Activated CD4-positive, alpha-beta memory T cell treated with anti-CD3 and anti-CD28 coated beads for 36 hours (primary cell): Measurements from ENCODE around the gene SCN5A. TPM values are rescaled to one million over a fixed set of nuclear protein-coding genes. Genes with fewer than 3 reads are reported as not detected.

ENCODE experiments used
- CTCF ChIA-PET: fragments of 350-600 bp; sonication (Branson Sonifier 250); formaldehyde crosslinking; loops from one replicate; lab custom pipeline; 2021; ENCODE audit warnings: antibody characterized with exemption, inconsistent platforms; lab: Charles Lee
- POLR2A ChIA-PET: fragments of 350-600 bp; sonication (Branson Sonifier 250); formaldehyde crosslinking; loops from one replicate; lab custom pipeline; 2021; ENCODE audit warnings: antibody characterized with exemption; lab: Charles Lee
- DNase-seq: peaks from one replicate; pipeline ENCODE4 v3.0.0-alpha.2; 2020
- H3K27ac Mint-ChIP-seq: one replicate; pipeline ENCODE4 v1.8.0; 2021; ENCODE audit warnings: mixed read lengths
- H3K27me3 Mint-ChIP-seq: one replicate; pipeline ENCODE4 v1.8.0; 2021; ENCODE audit warnings: mixed read lengths
- H3K36me3 Mint-ChIP-seq: one replicate; pipeline ENCODE4 v1.8.0; 2021; ENCODE audit warnings: mixed read lengths
- H3K4me1 Mint-ChIP-seq: one replicate; pipeline ENCODE4 v1.8.0; 2021; ENCODE audit warnings: low read depth, mixed read lengths
- H3K4me3 Mint-ChIP-seq: one replicate; pipeline ENCODE4 v1.8.0; 2021; ENCODE audit warnings: mild to moderate bottlenecking, mixed read lengths
- H3K9me3 Mint-ChIP-seq: one replicate; pipeline ENCODE4 v1.8.0; 2021; ENCODE audit warnings: mixed read lengths
- intact Hi-C: fragments of 100-400 bp; cut with micrococcal nuclease; formaldehyde crosslinking; loops from one replicate; pipeline ENCODE4 v1.15.1; 2023
- total RNA-seq, 2 experiments: library from RNA; stranded (reverse); gene quantifications; one replicate each; pipeline ENCODE4 v1.2.3, GENCODE V29; 2021

Gene SCN5A
- total RNA-seq, 2 experiments from 2014 or later = 0.12 to 0.34 TPM

DNA sequence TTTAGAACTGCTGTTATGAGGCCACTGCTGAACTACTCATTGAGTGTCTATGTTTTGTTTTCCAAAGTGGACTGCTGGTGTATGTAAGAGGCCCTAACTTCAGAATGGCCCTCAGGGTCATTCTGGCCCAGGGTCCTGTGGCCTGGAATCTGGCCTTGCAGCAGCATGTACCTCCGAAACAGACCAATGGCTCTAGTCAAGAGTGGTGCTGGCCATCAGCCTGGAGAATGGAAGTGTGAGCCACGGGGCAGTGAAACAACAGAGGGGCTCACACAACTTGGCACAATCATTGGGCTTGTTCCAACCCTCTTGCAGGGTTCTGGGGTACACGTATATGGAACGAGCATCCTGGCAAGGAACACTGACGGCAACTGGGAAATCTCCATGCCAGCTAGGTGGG lies 40.5 kb downstream of the SCN5A start:
- H3K4me3 Mint-ChIP-seq = no peak overlapping the region

DNA sequence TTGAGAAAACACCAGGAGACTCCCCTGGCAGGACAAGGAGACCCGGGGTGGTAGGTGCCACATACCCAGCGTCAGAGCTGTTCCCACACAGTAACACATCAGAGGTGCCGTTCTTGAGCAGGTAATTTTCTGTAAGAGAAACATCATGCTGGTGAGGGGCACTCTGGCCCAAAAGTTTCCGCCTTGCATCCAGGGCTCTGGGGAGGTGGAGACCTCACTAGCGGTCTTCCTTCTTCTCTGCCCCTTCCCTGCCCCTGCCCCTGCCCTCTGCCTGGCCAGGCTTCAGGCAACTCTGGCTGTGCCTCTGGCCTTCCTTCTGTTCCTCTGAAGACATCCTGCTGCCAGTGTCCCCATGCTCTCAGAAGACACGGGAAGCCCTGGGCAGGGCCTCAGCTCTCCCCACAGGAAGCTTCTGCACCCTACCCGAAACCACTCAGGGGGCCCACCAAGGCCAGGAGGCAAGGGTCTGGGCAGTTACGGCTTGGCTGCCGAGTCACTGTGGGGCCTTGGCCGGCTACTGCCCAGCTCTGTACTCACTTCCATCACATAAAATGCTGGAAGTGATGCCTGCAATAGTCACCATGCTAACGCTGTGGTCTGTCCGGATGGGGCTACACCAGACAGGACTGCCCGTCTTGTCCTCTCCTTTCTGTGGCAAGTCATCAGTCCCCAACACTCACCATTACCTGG lies 41.3 kb downstream of the SCN5A start:
- no peaks in the 10 kb centered on the region for H3K4me1 Mint-ChIP-seq
- H3K27ac Mint-ChIP-seq = no peak overlapping the region
- H3K36me3 Mint-ChIP-seq = no peaks in the 10 kb centered on the region
- POLR2A ChIA-PET = no interaction called here
- CTCF ChIA-PET = no interaction called here
- no peaks in the 10 kb centered on the region for H3K27me3 Mint-ChIP-seq
- no peak overlapping the region for H3K4me3 Mint-ChIP-seq
- no peak for DNase-seq
- intact Hi-C loops = no loop called here
- no peaks in the 10 kb centered on the region for H3K9me3 Mint-ChIP-seq

More for the DNA sequence above, 40.5 kb downstream of the SCN5A start:
- no peaks in the 10 kb centered on the region for H3K4me1 Mint-ChIP-seq
- intact Hi-C loops = no loop called here
- POLR2A ChIA-PET = no interaction called here
- H3K27ac Mint-ChIP-seq = no peak overlapping the region
- no peaks in the 10 kb centered on the region for H3K36me3 Mint-ChIP-seq
- CTCF ChIA-PET = no interaction called here
- no peaks in the 10 kb centered on the region for H3K9me3 Mint-ChIP-seq
- DNase-seq = no peak
- H3K27me3 Mint-ChIP-seq = no peaks in the 10 kb centered on the region

DNA sequence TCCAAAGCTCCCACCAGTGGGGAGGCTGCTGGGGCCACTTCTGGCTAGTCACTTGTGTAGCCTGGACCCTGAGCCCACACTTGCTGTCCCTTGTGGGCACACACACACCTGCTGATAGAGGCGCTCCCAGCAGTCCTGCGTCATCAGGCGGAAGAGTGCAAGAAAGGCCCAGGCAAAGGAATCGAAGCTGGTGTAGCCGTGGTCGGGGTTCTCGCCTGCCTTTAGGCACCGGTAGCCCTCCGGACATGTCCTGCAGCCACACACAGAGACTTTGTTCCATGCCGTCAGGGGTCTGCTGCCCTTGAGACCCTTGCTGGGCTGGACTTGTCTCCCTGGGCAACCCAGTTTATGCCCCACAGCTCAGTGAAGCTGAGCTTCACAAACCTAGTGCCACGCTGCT lies 42.9 kb downstream of the SCN5A start:
- CTCF ChIA-PET = no interaction called here
- no peak overlapping the region for H3K27ac Mint-ChIP-seq
- POLR2A ChIA-PET = no interaction called here
- H3K36me3 Mint-ChIP-seq = no peaks in the 10 kb centered on the region
- no peaks in the 10 kb centered on the region for H3K27me3 Mint-ChIP-seq
- intact Hi-C loops = no loop called here
- no peak for DNase-seq
- no peak overlapping the region for H3K4me3 Mint-ChIP-seq
- no peaks in the 10 kb centered on the region for H3K9me3 Mint-ChIP-seq
- H3K4me1 Mint-ChIP-seq = no peaks in the 10 kb centered on the region

DNA sequence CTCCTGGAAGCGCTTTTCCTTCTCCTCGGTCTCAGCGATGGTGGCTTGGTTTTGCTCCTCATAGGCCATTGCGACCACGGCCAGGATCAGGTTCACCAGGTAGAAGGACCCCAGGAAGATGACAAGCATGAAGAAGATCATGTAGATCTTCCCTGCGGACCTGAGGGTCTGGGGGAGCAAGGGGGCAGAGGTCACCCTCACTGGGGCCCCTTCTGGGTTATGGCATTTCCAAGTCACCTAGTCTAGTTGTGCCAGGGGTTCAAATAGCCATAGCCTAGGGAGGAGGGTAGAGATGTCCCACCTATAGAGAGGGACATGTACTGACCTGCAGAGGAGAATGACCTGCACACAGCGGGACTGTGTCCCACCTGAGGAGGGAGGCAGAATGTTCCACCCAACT lies 43.5 kb downstream of the SCN5A start:
- H3K27me3 Mint-ChIP-seq = no peaks in the 10 kb centered on the region
- H3K4me1 Mint-ChIP-seq = no peaks in the 10 kb centered on the region
- H3K27ac Mint-ChIP-seq = no peak overlapping the region
- H3K4me3 Mint-ChIP-seq = no peak overlapping the region
- ChIA-PET POLR2A (no interaction called here), CTCF (no interaction called here)
- no peaks in the 10 kb centered on the region for H3K36me3 Mint-ChIP-seq
- no peak for DNase-seq
- H3K9me3 Mint-ChIP-seq = peaks cover 2% of the 10 kb centered on the region
- intact Hi-C loops = no loop called here

DNA sequence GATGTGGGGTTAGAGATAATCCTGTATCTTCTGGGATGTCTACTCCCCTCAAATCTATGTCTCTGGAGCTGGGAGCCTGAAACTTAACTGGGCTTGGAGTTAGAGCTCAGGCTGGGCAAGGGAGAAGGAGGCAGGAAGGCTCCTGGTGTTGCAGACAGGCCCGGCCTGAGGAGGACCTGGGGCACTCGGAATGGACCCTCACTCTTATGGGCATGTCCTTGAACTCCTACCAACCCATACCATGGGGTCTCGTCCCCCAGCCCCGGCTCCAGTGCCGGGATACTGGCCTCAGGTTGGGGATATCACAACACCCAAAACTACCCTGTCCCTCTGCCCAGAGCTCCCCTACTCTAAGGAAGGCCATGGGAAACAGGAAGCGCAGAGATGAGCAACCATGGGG lies 45.2 kb downstream of the SCN5A start:
- POLR2A ChIA-PET = no interaction called here
- H3K36me3 Mint-ChIP-seq = no peaks in the 10 kb centered on the region
- CTCF ChIA-PET = no interaction called here
- no peaks in the 10 kb centered on the region for H3K4me1 Mint-ChIP-seq
- H3K4me3 Mint-ChIP-seq = no peak overlapping the region
- intact Hi-C loops = no loop called here
- no peaks in the 10 kb centered on the region for H3K27me3 Mint-ChIP-seq
- DNase-seq = no peak
- H3K27ac Mint-ChIP-seq = no peak overlapping the region
- peaks cover 4% of the 10 kb centered on the region for H3K9me3 Mint-ChIP-seq

DNA sequence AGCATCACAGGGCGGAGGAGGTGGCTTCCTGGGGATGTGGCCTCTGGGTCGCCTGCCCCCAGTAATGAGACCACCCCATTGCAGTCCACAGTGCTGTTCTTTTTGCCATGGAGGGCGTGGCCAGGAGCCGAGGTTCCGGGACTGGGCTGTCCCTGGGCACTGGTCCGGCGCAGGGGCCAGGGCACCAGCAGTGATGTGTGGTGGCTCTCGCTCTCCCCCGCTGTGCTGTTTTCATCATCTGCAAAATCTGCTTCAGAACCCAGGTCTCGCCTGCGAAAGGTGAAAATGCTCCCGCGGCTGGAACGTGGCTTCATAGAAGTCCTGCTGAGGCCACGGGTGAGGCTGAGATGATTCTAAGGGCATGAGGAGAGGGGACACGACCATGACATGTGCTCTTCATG lies 45.8 kb downstream of the SCN5A start:
- intact Hi-C loops = no loop called here
- POLR2A ChIA-PET = no interaction called here
- Mint-ChIP-seq H3K27ac (no peak overlapping the region), H3K4me1 (no peaks in the 10 kb centered on the region), H3K27me3 (no peaks in the 10 kb centered on the region), H3K36me3 (no peaks in the 10 kb centered on the region), H3K4me3 (no peak overlapping the region), H3K9me3 (peaks cover 4% of the 10 kb centered on the region)
- DNase-seq = no peak
- CTCF ChIA-PET = no interaction called here

DNA sequence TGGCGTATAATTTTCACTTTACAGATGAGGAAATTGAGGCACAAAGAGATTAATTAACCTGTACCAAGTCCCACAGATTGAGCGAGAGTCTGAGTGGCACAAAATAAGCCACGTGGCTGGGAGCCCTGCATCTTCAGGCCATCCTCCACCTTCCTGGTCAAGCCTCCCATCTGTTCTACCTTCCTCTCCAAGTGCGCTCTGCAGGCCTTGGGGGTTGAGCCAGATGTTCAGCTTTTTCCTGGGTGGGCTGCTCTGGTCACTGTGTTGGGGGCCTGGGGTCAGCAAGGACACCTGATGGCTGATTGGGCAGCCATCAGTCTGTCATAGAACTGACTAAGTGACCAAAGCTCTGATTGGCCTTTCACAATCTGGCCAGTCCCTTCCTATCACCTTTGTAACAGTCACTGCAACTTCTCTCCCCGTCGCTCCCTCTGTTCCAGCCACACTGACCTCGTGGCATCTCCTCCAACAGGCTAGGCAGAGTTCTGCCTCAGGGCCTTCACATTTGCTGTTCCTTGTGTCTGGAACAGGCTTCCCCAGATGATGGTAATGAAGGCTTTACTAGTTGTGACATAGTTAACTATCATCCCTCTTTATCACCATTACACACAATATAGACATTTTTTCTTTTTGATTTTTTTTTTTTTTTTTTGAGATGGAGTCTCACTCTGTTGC lies 46.8 kb downstream of the SCN5A start:
- ChIA-PET CTCF (no interaction called here), POLR2A (no interaction called here)
- Mint-ChIP-seq H3K9me3 (peaks cover 4% of the 10 kb centered on the region), H3K4me3 (no peak overlapping the region), H3K27me3 (peaks cover 4% of the 10 kb centered on the region), H3K36me3 (no peaks in the 10 kb centered on the region), H3K4me1 (no peaks in the 10 kb centered on the region), H3K27ac (no peak overlapping the region)
- intact Hi-C loops = no loop called here
- DNase-seq = no peak

DNA sequence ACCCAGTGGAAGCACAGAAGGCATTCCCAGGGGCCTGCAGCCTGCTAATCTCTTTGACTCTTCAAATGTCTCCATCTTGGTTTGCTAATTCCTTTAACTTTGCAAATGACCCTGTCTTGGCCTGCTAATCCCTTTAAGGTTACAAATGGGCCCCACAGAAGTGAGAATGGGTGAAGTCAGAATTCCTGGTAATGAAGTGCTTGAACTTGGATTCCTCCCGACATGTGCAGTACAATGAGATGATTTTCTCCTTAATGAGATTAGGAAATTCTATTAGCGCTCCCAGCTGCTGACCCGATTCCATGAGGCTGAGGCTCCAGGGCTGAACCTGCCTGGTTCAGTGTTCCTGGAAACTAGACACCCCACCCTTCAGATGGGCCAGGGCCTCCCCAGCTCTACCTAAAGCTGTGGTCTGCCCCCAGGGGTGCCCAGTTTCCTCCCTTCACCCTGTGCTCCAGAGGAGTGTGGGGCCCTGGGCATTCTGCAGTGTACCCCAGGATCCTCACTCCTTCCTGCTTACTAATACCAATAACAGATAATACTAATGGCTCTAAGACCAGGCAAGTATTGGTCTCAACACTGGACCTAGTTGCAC lies 47.4 kb downstream of the SCN5A start:
- DNase-seq = no peak
- no peak overlapping the region for H3K27ac Mint-ChIP-seq
- H3K4me1 Mint-ChIP-seq = no peaks in the 10 kb centered on the region
- CTCF ChIA-PET = no interaction called here
- intact Hi-C loops = no loop called here
- H3K36me3 Mint-ChIP-seq = no peaks in the 10 kb centered on the region
- peaks cover 4% of the 10 kb centered on the region for H3K27me3 Mint-ChIP-seq
- H3K9me3 Mint-ChIP-seq = peaks cover 4% of the 10 kb centered on the region
- POLR2A ChIA-PET = no interaction called here
- H3K4me3 Mint-ChIP-seq = no peak overlapping the region

DNA sequence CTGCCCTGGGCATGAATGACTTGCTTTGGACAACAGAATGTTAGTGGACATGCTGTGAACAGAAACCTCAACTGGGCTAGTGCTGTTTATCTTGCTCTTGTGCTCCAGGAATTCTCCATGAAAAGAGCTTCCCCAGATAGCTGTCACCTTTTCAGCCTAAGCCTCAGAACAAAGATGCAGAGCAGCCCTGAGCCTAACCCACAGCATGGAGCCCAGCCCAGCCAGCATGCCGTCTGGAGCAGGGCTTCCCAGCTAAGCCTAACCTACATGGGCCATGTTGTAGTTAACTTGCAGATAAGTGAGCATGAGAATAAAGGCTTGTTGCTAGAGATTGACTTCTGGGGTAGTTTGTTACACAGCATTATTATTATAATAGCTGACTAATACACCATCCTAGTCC lies 48.9 kb downstream of the SCN5A start:
- POLR2A ChIA-PET = no interaction called here
- Mint-ChIP-seq H3K4me3 (no peak overlapping the region), H3K4me1 (no peaks in the 10 kb centered on the region), H3K27me3 (peaks cover 7% of the 10 kb centered on the region), H3K27ac (no peak overlapping the region), H3K9me3 (peaks cover 4% of the 10 kb centered on the region), H3K36me3 (no peaks in the 10 kb centered on the region)
- intact Hi-C loops = no loop called here
- CTCF ChIA-PET = no interaction called here
- DNase-seq = no peak

DNA sequence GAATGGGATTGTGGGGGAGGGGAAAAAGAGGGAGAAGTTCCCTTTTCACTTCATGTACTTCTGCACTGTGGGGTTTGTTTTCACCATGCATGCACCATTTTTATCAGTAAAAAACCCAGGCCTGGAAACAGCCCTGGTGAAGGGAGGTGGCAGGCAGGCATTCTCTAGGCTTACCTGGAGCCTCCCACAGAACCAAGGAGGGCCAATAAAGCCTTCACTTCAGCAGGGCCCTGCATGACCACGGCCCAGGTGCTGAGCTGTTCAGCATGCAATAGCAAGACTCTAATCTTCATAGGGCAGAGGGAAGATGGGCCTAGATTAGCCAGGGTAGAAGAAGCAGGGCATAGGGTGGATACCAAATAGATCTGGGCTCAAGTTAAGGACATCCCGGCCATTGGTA lies 49.6 kb downstream of the SCN5A start:
- CTCF ChIA-PET = no interaction called here
- intact Hi-C loops = no loop called here
- DNase-seq = no peak
- Mint-ChIP-seq H3K27me3 (peaks cover 9% of the 10 kb centered on the region), H3K36me3 (no peaks in the 10 kb centered on the region), H3K27ac (no peak overlapping the region), H3K4me1 (no peaks in the 10 kb centered on the region), H3K4me3 (no peak overlapping the region), H3K9me3 (peaks cover 4% of the 10 kb centered on the region)
- POLR2A ChIA-PET = no interaction called here

DNA sequence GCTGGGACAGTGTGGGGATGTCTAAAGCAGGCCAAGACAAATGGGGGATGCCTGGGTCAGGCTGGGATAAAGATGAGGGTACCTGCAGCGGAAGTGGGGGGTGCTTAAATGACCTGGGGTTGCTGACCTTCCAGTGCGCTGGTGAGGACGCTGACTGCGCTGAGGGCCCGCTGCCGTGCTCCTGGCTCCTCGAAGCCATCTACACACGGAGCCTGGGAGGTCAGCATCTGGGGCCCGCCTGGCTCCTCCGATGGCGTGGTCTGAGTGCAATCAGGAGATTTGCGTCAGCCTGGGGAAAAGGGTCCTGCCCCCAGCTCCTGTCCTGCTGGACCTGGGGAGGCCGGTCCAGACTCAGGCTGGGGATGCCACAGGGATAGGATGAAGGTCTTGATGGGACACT lies 50.7 kb downstream of the SCN5A start:
- no peak overlapping the region for H3K27ac Mint-ChIP-seq

DNA sequence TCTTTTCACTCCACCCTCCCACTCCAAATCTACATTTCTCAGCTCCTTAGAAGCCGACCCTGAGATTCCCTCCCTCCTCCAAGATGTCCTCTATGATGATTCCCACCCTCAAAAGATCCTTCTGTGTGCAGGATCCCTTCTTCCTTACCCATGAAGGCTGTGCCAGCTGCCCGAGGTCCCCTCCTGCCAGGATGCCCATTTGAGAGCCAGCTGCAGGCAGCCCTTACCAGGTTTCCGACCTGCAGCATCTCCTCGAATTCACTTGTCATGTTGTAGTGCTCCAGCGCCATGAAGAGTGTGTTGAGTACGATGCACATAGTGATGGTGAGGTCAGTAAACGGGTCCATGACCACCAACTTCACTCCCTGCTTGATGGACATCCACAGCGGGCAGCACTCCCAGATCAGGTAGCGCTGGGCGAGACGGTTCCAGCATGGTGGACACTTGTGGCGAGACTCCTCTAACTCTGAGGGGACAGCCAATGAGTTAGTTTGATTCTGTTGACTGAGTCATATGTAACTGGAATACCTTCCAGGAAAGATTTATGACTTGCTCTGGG lies 51.9 kb downstream of the SCN5A start:
- no peaks in the 10 kb centered on the region for H3K36me3 Mint-ChIP-seq
- ChIA-PET POLR2A (no interaction called here), CTCF (no interaction called here)
- intact Hi-C loops = no loop called here
- H3K4me1 Mint-ChIP-seq = no peaks in the 10 kb centered on the region
- no peak for DNase-seq
- H3K27me3 Mint-ChIP-seq = peaks cover 12% of the 10 kb centered on the region
- H3K9me3 Mint-ChIP-seq = peaks cover 4% of the 10 kb centered on the region
- no peak overlapping the region for H3K27ac Mint-ChIP-seq
- H3K4me3 Mint-ChIP-seq = no peak overlapping the region

More for the DNA sequence above, 50.7 kb downstream of the SCN5A start:
- intact Hi-C loops = no loop called here
- CTCF ChIA-PET = no interaction called here
- Mint-ChIP-seq H3K4me3 (no peak overlapping the region), H3K4me1 (no peaks in the 10 kb centered on the region), H3K36me3 (no peaks in the 10 kb centered on the region), H3K9me3 (peaks cover 4% of the 10 kb centered on the region), H3K27me3 (peaks cover 12% of the 10 kb centered on the region)
- DNase-seq = no peak
- POLR2A ChIA-PET = no interaction called here
